Measurements from ENCODE around the gene GLIS1. TPM values are rescaled to one million over a fixed set of nuclear protein-coding genes. Genes with fewer than 3 reads are reported as not detected.

Gene GLIS1
- total RNA-seq, 1 experiment from 2014 or later = 0.28 TPM

DNA sequence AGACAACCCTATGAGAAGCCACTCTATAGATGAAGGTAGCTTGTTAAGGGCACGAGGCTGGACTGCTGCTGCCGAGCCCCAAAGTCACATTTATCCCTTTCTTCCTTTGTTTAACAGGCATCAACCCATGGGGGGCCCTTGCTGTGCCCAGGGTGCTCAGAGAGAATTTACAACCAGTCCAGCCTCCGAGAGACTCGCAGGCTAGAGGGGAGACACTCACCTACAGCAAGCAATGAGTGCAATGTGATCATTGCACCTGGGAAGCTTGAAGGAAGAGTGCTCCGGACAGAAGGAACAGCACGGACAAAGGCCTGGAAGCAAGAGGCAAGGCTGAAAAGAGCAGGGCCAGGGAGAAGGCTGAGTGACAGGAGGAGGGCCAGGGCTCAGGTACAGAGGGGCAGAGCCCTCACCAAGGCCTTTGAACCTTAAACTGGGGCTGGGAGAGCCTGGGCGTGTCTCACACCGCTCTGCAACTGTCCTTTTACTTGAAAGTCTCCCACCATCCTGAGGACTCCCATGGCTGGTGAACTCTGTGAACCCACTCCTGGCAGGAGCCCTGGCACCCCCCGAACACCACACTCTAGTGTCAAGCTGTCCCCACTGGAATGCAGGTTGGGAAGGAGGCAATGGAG, 252.5 kb downstream of the GLIS1 start:
- no peaks in the 10 kb centered on the region for H3K79me1 ChIP-seq (ENCODE audit: insufficient read depth, low read depth, low read length, poor library complexity, severe bottlenecking)
- Mint-ChIP-seq H3K27ac (no peak overlapping the region; a peak in 1 of 7 replicates), H3K4me1 (peaks cover 9 to 15% of the 10 kb centered on the region in 2 experiments), H3K9me3 (peaks cover 2 to 4% of the 10 kb centered on the region in 2 experiments; a peak in 3 of 5 replicates), H3K36me3 (ENCODE audit: insufficient read depth in 1 of 3, low read depth in 3 of 3) (peaks cover 0 to 3% (median 3%) of the 10 kb centered on the region in 3 experiments; a peak in 1 of 7 replicates), H3K27me3 (ENCODE audit: low read depth) (peaks cover 29% of the 10 kb centered on the region), H3K4me3 (no peak overlapping the region)
- WGBS (ENCODE audit: extremely low coverage, insufficient read length, low lambda C conversion rate) = no CpG with 5 or more reads among the region's 9 CpGs
- H3K27me3 ChIP-seq (ENCODE audit: insufficient read depth, low read length) = no peaks in the 10 kb centered on the region
- H3K14ac ChIP-seq (ENCODE audit: insufficient read depth, low read length) = no peak overlapping the region
- no peak overlapping the region for H3K27ac ChIP-seq (ENCODE audit: insufficient read length, low read depth, low read length)
- H2BK120ac ChIP-seq (ENCODE audit: low read depth, low read length, poor library complexity, severe bottlenecking) = no peak overlapping the region
- no peak overlapping the region for H3T11ph ChIP-seq (ENCODE audit: low read length)
- no peak overlapping the region for H4K5ac ChIP-seq (ENCODE audit: insufficient read length, low read depth, low read length)
- H2BK5ac ChIP-seq (ENCODE audit: insufficient read length, low read length) = no peak overlapping the region
- no peak for TF ChIP-seq CTCF (conservative IDR thresholded peaks at IDR 0.05)
- no peak overlapping the region for H3K4me2 ChIP-seq (ENCODE audit: insufficient read depth, insufficient read length, low read length)
- H3K79me2 ChIP-seq (ENCODE audit: insufficient read depth, low read length) = no peaks in the 10 kb centered on the region
- no peak overlapping the region for H2AFZ ChIP-seq (ENCODE audit: low read length)
- H4K91ac ChIP-seq (ENCODE audit: insufficient read length, low read depth, low read length) = no peak overlapping the region
- no peak overlapping the region for H4K8ac ChIP-seq (replicated peaks; ENCODE audit: insufficient read length, low read depth, low read length)
- no peak overlapping the region for H3K18ac ChIP-seq (ENCODE audit: insufficient read length, low read depth, low read length)
- H4K20me1 ChIP-seq (ENCODE audit: control insufficient read depth, insufficient read depth, insufficient read length) = no peaks in the 10 kb centered on the region
- H2BK15ac ChIP-seq (ENCODE audit: low read depth, low read length) = no peak overlapping the region
- no peaks in the 10 kb centered on the region for H3K9me3 ChIP-seq (ENCODE audit: control insufficient read depth, low read depth, low read length)
- H2BK20ac ChIP-seq (ENCODE audit: low read depth, low read length, poor library complexity, severe bottlenecking) = no peak overlapping the region
- no peak overlapping the region for H3K4ac ChIP-seq (ENCODE audit: low read depth, low read length)
- no peak overlapping the region for H3K56ac ChIP-seq (ENCODE audit: insufficient read length, low read depth, low read length)
- H2BK12ac ChIP-seq (ENCODE audit: insufficient read length, low read depth, low read length) = no peak overlapping the region
- no peak for DNase-seq
- H2AK5ac ChIP-seq (ENCODE audit: insufficient read length, low read length) = no peak overlapping the region
- no peak overlapping the region for H3K23ac ChIP-seq (ENCODE audit: insufficient read length, low read depth, low read length)
- H3K4me1 ChIP-seq (ENCODE audit: insufficient read depth, low read length) = no peaks in the 10 kb centered on the region
- no peaks in the 10 kb centered on the region for H3K23me2 ChIP-seq (ENCODE audit: insufficient read length, low read depth, low read length, poor library complexity, severe bottlenecking)
- H3K9ac ChIP-seq (ENCODE audit: extremely low read depth, insufficient read length, low read length) = no peak overlapping the region
